Measurements from ENCODE around the gene KCTD10. TPM values are rescaled to one million over a fixed set of nuclear protein-coding genes. Genes with fewer than 3 reads are reported as not detected.

The KCTD10 gene
- polyA plus RNA-seq, 1 of the 3 experiments (the other 2 are of a cell fraction), result 66.9 TPM

- WGBS (ENCODE audit: low lambda C conversion rate), result 78% methylated on average over 8 of the region's 8 CpGs
- Histone ChIP-seq H3K9ac (no peak overlapping the region), H3F3A (replicated peaks; ENCODE audit: insufficient read depth) (no peaks in the 10 kb centered on the region), H3K9me2 (no peaks in the 10 kb centered on the region), H3K27me3 (ENCODE audit: insufficient read depth) (no peaks in the 10 kb centered on the region), H3K27ac (ENCODE audit: low read depth in 2 of 2, low read length in 1 of 2) (no peak overlapping the region), H3K9me3 (no peaks in the 10 kb centered on the region), H3K79me2 (ENCODE audit: insufficient read depth) (no peaks in the 10 kb centered on the region), H3K4me1 (ENCODE audit: control insufficient read depth in 1 of 2, insufficient read depth in 2 of 2, low read depth in 1 of 2, low read length in 1 of 2) (no peaks in the 10 kb centered on the region; a peak in 1 of 4 replicates), H3K36me3 (replicated peaks in 1 of 2; ENCODE audit: control insufficient read depth in 1 of 2, insufficient read depth in 2 of 2, low read length in 1 of 2) (peaks cover 23 to 79% of the 10 kb centered on the region in 2 experiments), H4K20me1 (ENCODE audit: insufficient read depth) (no peaks in the 10 kb centered on the region), H3K4me2 (no peak overlapping the region), H3K4me3 (ENCODE audit: low read depth in 2 of 2, low read length in 1 of 2) (no peak overlapping the region), H2AFZ (ENCODE audit: low read depth) (no peak overlapping the region)
- CTCF ChIA-PET, result interaction anchor here (1.0 to 1.5 kb wide), 4 partner anchors 58 to 332 kb away, joined by 3 to 4 read pairs (median 3); no protein-coding TSS in a partner anchor
- DNase-seq, result no peak
- TF ChIP-seq CHD2 (IDR thresholded peaks at IDR 0.05; ENCODE audit: low read length, partially characterized antibody) (no peak), FOXJ3 (CRISPR knock-in tag; IDR thresholded peaks at IDR 0.05) (no peak), POLR2AphosphoS5 (IDR thresholded peaks at IDR 0.05; ENCODE audit: low read depth, low read length) (no peak), MXI1 (IDR thresholded peaks at IDR 0.05; ENCODE audit: low read depth, low read length) (no peak), NRF1 (IDR thresholded peaks at IDR 0.05; ENCODE audit: low read depth, low read length) (no peak), TAF1 (IDR thresholded peaks at IDR 0.05; ENCODE audit: borderline replicate concordance, low read depth, low read length) (no peak), RFX5 (IDR thresholded peaks at IDR 0.05; ENCODE audit: low read length) (no peak), MEF2A (IDR thresholded peaks at IDR 0.05; ENCODE audit: borderline replicate concordance, low read depth) (no peak), TCF12 (IDR thresholded peaks at IDR 0.05) (no peak), NFIC (IDR thresholded peaks at IDR 0.05; ENCODE audit: borderline replicate concordance) (no peak), GABPA (IDR thresholded peaks at IDR 0.05; ENCODE audit: low read depth) (no peak), YY1 (IDR thresholded peaks at IDR 0.05; ENCODE audit: low read depth) (no peak), MAX (IDR thresholded peaks at IDR 0.05; ENCODE audit: low read depth) (no peak), EP300 (IDR thresholded peaks at IDR 0.05; ENCODE audit: borderline replicate concordance in 1 of 2, low read depth in 1 of 2, low read length in 1 of 2) (no peak), SIN3A (IDR thresholded peaks at IDR 0.05; ENCODE audit: borderline replicate concordance, low read depth, low read length) (no peak), RCOR1 (IDR thresholded peaks at IDR 0.05; ENCODE audit: low read length) (no peak), TEAD4 (IDR thresholded peaks at IDR 0.05; ENCODE audit: borderline replicate concordance, insufficient read depth) (no peak)
- POLR2A ChIA-PET, result no interaction called here
Measured at GRCh38 chr12:109513051-109513450, 36.0 kb upstream of the KCTD10 start.

GRCh38 chr12:109512608-109513007 is 35.5 kb upstream of the KCTD10 start:
- no peaks in the 10 kb centered on the region; a peak in 1 of 4 replicates for H3K4me1 ChIP-seq (ENCODE audit: control insufficient read depth in 1 of 2, insufficient read depth in 2 of 2, low read depth in 1 of 2, low read length in 1 of 2)
- no peaks in the 10 kb centered on the region for H3K79me2 ChIP-seq (ENCODE audit: insufficient read depth)
- no peak for TF ChIP-seq FOXJ3 (CRISPR knock-in tag; IDR thresholded peaks at IDR 0.05)
- no peak for TF ChIP-seq CHD2 (IDR thresholded peaks at IDR 0.05; ENCODE audit: low read length, partially characterized antibody)
- TF ChIP-seq IRF3 (IDR thresholded peaks at IDR 0.05; ENCODE audit: low read depth, low read length), result no peak
- no peak for TF ChIP-seq REST (IDR thresholded peaks at IDR 0.05; ENCODE audit: low read depth, low read length)
- no peak for TF ChIP-seq NRF1 (IDR thresholded peaks at IDR 0.05; ENCODE audit: low read depth, low read length)
- no peak for TF ChIP-seq USF1 (IDR thresholded peaks at IDR 0.05; ENCODE audit: borderline replicate concordance, low read depth)
- TF ChIP-seq SIN3A (IDR thresholded peaks at IDR 0.05; ENCODE audit: borderline replicate concordance, low read depth, low read length), result no peak
- no peak for TF ChIP-seq PBX3 (IDR thresholded peaks at IDR 0.05)
- TF ChIP-seq MEF2A (IDR thresholded peaks at IDR 0.05; ENCODE audit: borderline replicate concordance, low read depth), result no peak
- DNase-seq, result no peak
- H3K27ac ChIP-seq (ENCODE audit: low read depth in 2 of 2, low read length in 1 of 2), result no peak overlapping the region
- CTCF ChIA-PET, result interaction anchor here (1.0 to 1.5 kb wide), 4 partner anchors 58 to 333 kb away, joined by 3 to 4 read pairs (median 3); no protein-coding TSS in a partner anchor
- no peak overlapping the region for H2AFZ ChIP-seq (ENCODE audit: low read depth)
- H3K4me3 ChIP-seq (ENCODE audit: low read depth in 2 of 2, low read length in 1 of 2), result no peak overlapping the region
- WGBS (ENCODE audit: low lambda C conversion rate), result 88% methylated on average over 1 of the region's 1 CpG
- POLR2A ChIA-PET, result no interaction called here
- H3F3A ChIP-seq (replicated peaks; ENCODE audit: insufficient read depth), result no peaks in the 10 kb centered on the region
- no peak overlapping the region for H3K9ac ChIP-seq
- no peaks in the 10 kb centered on the region for H3K9me3 ChIP-seq
- no peak overlapping the region for H3K4me2 ChIP-seq
- peaks cover 26 to 79% of the 10 kb centered on the region in 2 experiments for H3K36me3 ChIP-seq (replicated peaks in 1 of 2; ENCODE audit: control insufficient read depth in 1 of 2, insufficient read depth in 2 of 2, low read length in 1 of 2)
- no peaks in the 10 kb centered on the region for H4K20me1 ChIP-seq (ENCODE audit: insufficient read depth)
- no peaks in the 10 kb centered on the region for H3K27me3 ChIP-seq (ENCODE audit: insufficient read depth)
- no peaks in the 10 kb centered on the region for H3K9me2 ChIP-seq
